K562 (cell line): Measurements from ENCODE around the gene ADRM1. TPM values are rescaled to one million over a fixed set of nuclear protein-coding genes. Genes with fewer than 3 reads are reported as not detected.
A peak's percentile ranks its signal among the peaks of the same experiment; 100 is the strongest.

Experiments used
- ATAC-seq: fragments of 200-7000 bp; cut with Tn5 transposase; 3 replicates; pipeline ENCODE4 v1.9.1; 2020; ENCODE audit warnings: moderate library complexity
- BruUV-seq: library from RNA; stranded (reverse); fragments of 400-500 nt; replicated peaks from 2 replicates; lab custom pipeline; 2021; lab: Mats Ljungman, UMichigan
- CTCF ChIA-PET: fragments of 300-600 bp; formaldehyde crosslinking; extraction: SDS; loops from one replicate; lab custom pipeline; 2021; ENCODE audit warnings: low intra/inter-chr PET ratio; lab: Yijun Ruan, JAX
- POLR2A ChIA-PET: fragments of 300-600, 350-650 bp; sonication (Branson Sonifier 250); formaldehyde crosslinking; extraction: SDS; loops from one replicate; lab custom pipeline; 2021; ENCODE audit warnings: antibody characterized with exemption, inconsistent platforms; lab: Yijun Ruan, JAX
- DNase-seq, 4 experiments: peaks; one replicate each; pipeline versions ENCODE4 v3.0.0 to v3.0.0-alpha.2; 2011 to 2018; ENCODE audit warnings: low spot score in 3 of 4, mixed read lengths in 3 of 4; ENCODE audit errors: extremely low read depth in 1 of 4
- FAIRE-seq: peaks from 2 replicates; lab custom pipeline; 2011; peaks lifted over from hg19 to GRCh38; lab: Jason Lieb, UNC
- H2AFZ ChIP-seq: 2 replicates; pipeline ENCODE4 v1.6.0; 2011; ENCODE audit warnings: low read depth, low read length, control low read depth, inconsistent platforms
- H3K27ac ChIP-seq: fragments of 200-600 bp; 3 replicates; pipeline ENCODE4 v1.8.0; 2011; ENCODE audit warnings: low read depth, mild to moderate bottlenecking, control low read depth, inconsistent platforms, low read length, moderate library complexity, mixed read lengths; ENCODE audit errors: extremely low read depth
- H3K27me3 ChIP-seq, 2 experiments: fragments of 300-600 bp in 1 of 2; 2 replicates in 1 of 2; 3 replicates in 1 of 2; pipeline versions ENCODE4 v1.6.0 to v1.8.0; 2011; ENCODE audit warnings: inconsistent platforms in 2 of 2, low read length in 2 of 2, mild to moderate bottlenecking in 1 of 2, mixed read lengths in 1 of 2, moderate library complexity in 1 of 2; ENCODE audit not compliant: control insufficient read depth in 2 of 2, insufficient read depth in 2 of 2
- H3K36me3 ChIP-seq: fragments of 300-600 bp; 3 replicates; pipeline ENCODE4 v1.8.0; 2011; ENCODE audit warnings: mild to moderate bottlenecking, low read length, inconsistent platforms; ENCODE audit not compliant: control insufficient read depth, insufficient read depth
- H3K4me1 ChIP-seq, 2 experiments: fragments of 200-600 bp in 1 of 2; replicated peaks in 1 of 2; 2 replicates in 1 of 2; 3 replicates in 1 of 2; pipeline versions ENCODE4 v1.5.1 to v1.8.0; 2011; ENCODE audit warnings: inconsistent platforms in 2 of 2, low read length in 2 of 2, mild to moderate bottlenecking in 1 of 2, mixed read lengths in 1 of 2, moderate library complexity in 1 of 2; ENCODE audit not compliant: control insufficient read depth in 2 of 2, insufficient read depth in 2 of 2
- H3K4me2 ChIP-seq: 2 replicates; pipeline ENCODE4 v1.6.1; 2011; ENCODE audit warnings: low read length, control low read depth, inconsistent platforms, mixed read lengths; ENCODE audit not compliant: insufficient read depth
- H3K4me3 ChIP-seq: fragments of 200-600 bp; sonication (generic), shearing (Covaris generic); 2 replicates; pipeline ENCODE4 v1.5.1; 2016; ENCODE audit warnings: control low read depth, inconsistent platforms
- H3K79me2 ChIP-seq: fragments of 200-600 bp; 3 replicates; pipeline ENCODE4 v1.8.0; 2011; ENCODE audit warnings: low read length, inconsistent platforms; ENCODE audit not compliant: control insufficient read depth, insufficient read depth
- H3K9ac ChIP-seq, 2 experiments: 2 replicates each; pipeline versions ENCODE4 v1.6.0 to v1.6.1; 2011; ENCODE audit warnings: low read depth in 2 of 2, low read length in 2 of 2, control low read depth in 1 of 2, inconsistent platforms in 1 of 2, mild to moderate bottlenecking in 1 of 2, mixed read lengths in 1 of 2; ENCODE audit not compliant: insufficient read depth in 1 of 2
- H3K9me1 ChIP-seq: one replicate; pipeline ENCODE4 v1.6.0; 2011; ENCODE audit warnings: inconsistent platforms, mild to moderate bottlenecking, low read length, moderate library complexity; ENCODE audit not compliant: control insufficient read depth, insufficient read depth
- H3K9me3 ChIP-seq: replicated peaks from 2 replicates; pipeline ENCODE4 v1.5.1; 2011; ENCODE audit warnings: low read depth, low read length, inconsistent platforms; ENCODE audit not compliant: control insufficient read depth, insufficient read depth
- H4K20me1 ChIP-seq: replicated peaks from 2 replicates; pipeline ENCODE4 v1.6.1; 2011; ENCODE audit warnings: low read length, inconsistent platforms, mixed read lengths; ENCODE audit not compliant: control insufficient read depth, insufficient read depth
- POLR2G ChIP-seq: fragments of 200-400 bp; formaldehyde crosslinking; IDR thresholded peaks from 2 replicates; pipeline ENCODE4 v1.6.1; 2017; ENCODE audit warnings: low read depth, mild to moderate bottlenecking, antibody characterized with exemption, low read length, moderate library complexity
- SIN3B ChIP-seq: fragments of 450-650 bp; IDR thresholded peaks from 2 replicates; pipeline ENCODE4 v1.6.1; 2017; ENCODE audit warnings: low read depth, mild to moderate bottlenecking, moderate library complexity
- ZNF140 ChIP-seq: fragments of 250-450 bp; sonication (Bioruptor Pico); IDR thresholded peaks from 2 replicates; pipeline ENCODE4 v1.8.0; 2021; ENCODE audit warnings: moderate library complexity, mild to moderate bottlenecking, inconsistent platforms
- WGBS: fragments of 100-300 bp; shearing (Covaris generic); methylation state at CpG from one replicate; pipeline ENCODE4 v1.1.6; 2016; ENCODE audit warnings: low coverage, mixed read lengths; ENCODE audit not compliant: insufficient coverage; ENCODE audit errors: missing lambda C conversion rate; 5-methylcytosine and 5-hydroxymethylcytosine counted together
- in situ Hi-C: fragments of 300-500 bp; cut with MboI; formaldehyde crosslinking; loops from 4 replicates; pipeline ENCODE4 v1.15.0; 2018; ENCODE audit warnings: inconsistent platforms, mixed read lengths
- intact Hi-C: fragments of 100-400 bp; cut with micrococcal nuclease; formaldehyde crosslinking; loops from 2 replicates; pipeline ENCODE4 v1.14.2; 2022
- polyA plus RNA-seq, 8 experiments: library from polyadenylated mRNA; depleted of rRNA in 4 of 8; stranded (reverse) in 5 of 8; unstranded in 3 of 8; fragments of >200 nt; fragmentation: Nextera tagmentation in 2 of 8; fragmentation: Illumina TruSeq in 1 of 8; extraction: Ambion mirVana in 2 of 8; extraction: Trizol in 1 of 8; gene quantifications; 2 replicates each; pipeline versions ENCODE4 v1.2.1 to v1.2.3, GENCODE V29; 2011 to 2014; ENCODE audit warnings: inconsistent platforms in 1 of 8, missing spikeins in 1 of 8
- total RNA-seq, 7 experiments: library from RNA; depleted of rRNA in 6 of 7; stranded (reverse); fragments of >200 nt in 6 of 7; fragmentation: Illumina TruSeq in 2 of 7; extraction: Trizol in 2 of 7; gene quantifications; 2 replicates each; pipeline versions ENCODE4 v1.2.1 to v1.2.3, GENCODE V29; 2011 to 2021; ENCODE audit warnings: low replicate concordance in 1 of 7
- TF ChIP-seq, protein P1 (sequence below): fragments of 250-450 bp; sonication (Bioruptor Pico); IDR thresholded peaks from 2 replicates; pipeline ENCODE4 v1.8.0; 2021; ENCODE audit warnings: mild to moderate bottlenecking, moderate library complexity

Gene ADRM1
- total and polyA plus RNA-seq, 9 of the 15 experiments (the other 6 are each of a cell fraction or from before 2014, with no cell fraction given) = 5.0 to 223 (median 67.4) TPM

- Histone ChIP-seq H3K9ac (no peak overlapping the region), H3K27me3 (no peaks in the 10 kb centered on the region), H3K79me2 (no peaks in the 10 kb centered on the region), H4K20me1 (no peaks in the 10 kb centered on the region), H3K9me1 (no peaks in the 10 kb centered on the region), H3K4me3 (no peak overlapping the region), H3K27ac (no peak overlapping the region), H3K36me3 (peaks cover 78% of the 10 kb centered on the region), H2AFZ (no peak overlapping the region), H3K4me2 (no peak overlapping the region), H3K9me3 (no peaks in the 10 kb centered on the region), H3K4me1 (peaks cover 0 to 15% of the 10 kb centered on the region in 2 experiments; a peak in 1 of 5 replicates)
- FAIRE-seq (no peak), DNase-seq (no peak), ATAC-seq (no peak)
- in situ Hi-C loops = no loop called here
- TF ChIP-seq, protein P1, sequence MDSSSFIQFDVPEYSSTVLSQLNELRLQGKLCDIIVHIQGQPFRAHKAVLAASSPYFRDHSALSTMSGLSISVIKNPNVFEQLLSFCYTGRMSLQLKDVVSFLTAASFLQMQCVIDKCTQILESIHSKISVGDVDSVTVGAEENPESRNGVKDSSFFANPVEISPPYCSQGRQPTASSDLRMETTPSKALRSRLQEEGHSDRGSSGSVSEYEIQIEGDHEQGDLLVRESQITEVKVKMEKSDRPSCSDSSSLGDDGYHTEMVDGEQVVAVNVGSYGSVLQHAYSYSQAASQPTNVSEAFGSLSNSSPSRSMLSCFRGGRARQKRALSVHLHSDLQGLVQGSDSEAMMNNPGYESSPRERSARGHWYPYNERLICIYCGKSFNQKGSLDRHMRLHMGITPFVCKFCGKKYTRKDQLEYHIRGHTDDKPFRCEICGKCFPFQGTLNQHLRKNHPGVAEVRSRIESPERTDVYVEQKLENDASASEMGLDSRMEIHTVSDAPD (CRISPR knock-in tag) = no peak
- no peak for TF ChIP-seq SIN3B
- intact Hi-C loops = no loop called here
- CTCF ChIA-PET = no interaction called here
- POLR2A ChIA-PET = interaction anchor here (1.0 kb wide), 1 partner anchor 20 kb away, joined by 3 read pairs; no protein-coding TSS in a partner anchor
- 93% methylated on average over 28 of the region's 34 CpGs for WGBS
- no TSS peak for BruUV-seq
Observed at GRCh38 chr20:62337558-62338293, 34.9 kb downstream of the ADRM1 start.

- FAIRE-seq (no peak), ATAC-seq (no peak), DNase-seq (no peak)
- POLR2A ChIA-PET = interaction anchor here (1.0 kb wide), 1 partner anchor 19 kb away, joined by 3 read pairs; no protein-coding TSS in a partner anchor
- no peaks in the 10 kb centered on the region for H3K27me3 ChIP-seq
- TF ChIP-seq ZNF140 (CRISPR knock-in tag) (no peak), POLR2G (0 out of 2 replicates have a peak, but pooled peaks have one; percentile 27)
- H4K20me1 ChIP-seq = no peaks in the 10 kb centered on the region
- H3K4me3 ChIP-seq = no peak overlapping the region
- peaks cover 78% of the 10 kb centered on the region for H3K36me3 ChIP-seq
- intact Hi-C loops (no loop called here), in situ Hi-C loops (no loop called here)
- H3K9ac ChIP-seq = no peak overlapping the region
- CTCF ChIA-PET = no interaction called here
- H3K9me1 ChIP-seq = no peaks in the 10 kb centered on the region
- H3K9me3 ChIP-seq = no peaks in the 10 kb centered on the region
- no peak overlapping the region for H3K4me2 ChIP-seq
- no peak overlapping the region for H3K27ac ChIP-seq
- H2AFZ ChIP-seq = no peak overlapping the region
- peaks cover 0 to 15% of the 10 kb centered on the region in 2 experiments; a peak in 1 of 5 replicates for H3K4me1 ChIP-seq
- BruUV-seq = no TSS peak
- H3K79me2 ChIP-seq = no peaks in the 10 kb centered on the region
- WGBS = 96% methylated on average over 13 of the region's 16 CpGs
Observed at GRCh38 chr20:62338294-62338620, 35.5 kb downstream of the ADRM1 start.
